NCI-H524 treated with DMSO at 0.1 percent for 48 hours (cell line): Measurements from ENCODE around the gene ABCC11.

Experiments
- DNase-seq: peaks from one replicate; lab custom pipeline; 2025; lab: John Stamatoyannopoulos, UW

Gene ABCC11

DNA sequence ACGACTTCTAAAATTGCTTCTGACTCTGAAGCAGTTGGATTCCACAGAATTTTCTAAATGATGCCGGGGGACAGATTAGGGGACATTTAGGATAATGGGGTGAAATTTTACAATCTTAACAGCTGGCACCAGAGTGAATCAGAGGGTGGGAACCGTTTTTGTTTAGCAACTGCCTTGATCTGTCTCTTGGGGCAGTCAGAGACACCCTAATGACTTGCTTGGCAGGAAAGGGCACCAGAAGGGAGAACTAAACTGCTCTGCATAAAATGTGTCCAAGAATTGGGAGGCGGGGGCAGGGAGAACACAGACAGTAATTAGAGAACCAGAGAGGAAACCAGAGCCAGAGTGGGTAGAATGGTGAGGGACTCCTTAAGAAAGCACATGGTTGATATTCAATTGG is 85.4 kb downstream of the ABCC11 start:
- no peak for DNase-seq

DNA sequence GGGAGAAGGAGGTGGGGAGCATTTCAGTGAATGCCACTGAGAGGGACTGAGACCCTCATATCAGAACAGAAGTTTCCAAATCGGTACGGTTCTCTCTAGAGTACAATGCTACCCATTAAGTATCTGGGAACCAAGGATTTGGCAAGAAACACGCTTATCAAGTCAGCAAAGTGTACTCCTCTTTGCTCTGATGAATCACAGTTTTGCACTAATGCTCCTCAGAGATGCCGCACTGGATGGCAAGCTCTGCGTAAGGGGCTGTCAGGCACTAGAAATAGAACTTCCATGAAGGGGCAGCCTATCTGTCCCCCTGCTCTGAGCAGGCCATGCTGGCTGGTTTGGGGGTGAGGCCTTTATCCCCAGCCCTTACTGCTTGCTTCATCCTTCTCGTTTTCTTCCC is 86.8 kb downstream of the ABCC11 start:
- DNase-seq, result no peak

DNA sequence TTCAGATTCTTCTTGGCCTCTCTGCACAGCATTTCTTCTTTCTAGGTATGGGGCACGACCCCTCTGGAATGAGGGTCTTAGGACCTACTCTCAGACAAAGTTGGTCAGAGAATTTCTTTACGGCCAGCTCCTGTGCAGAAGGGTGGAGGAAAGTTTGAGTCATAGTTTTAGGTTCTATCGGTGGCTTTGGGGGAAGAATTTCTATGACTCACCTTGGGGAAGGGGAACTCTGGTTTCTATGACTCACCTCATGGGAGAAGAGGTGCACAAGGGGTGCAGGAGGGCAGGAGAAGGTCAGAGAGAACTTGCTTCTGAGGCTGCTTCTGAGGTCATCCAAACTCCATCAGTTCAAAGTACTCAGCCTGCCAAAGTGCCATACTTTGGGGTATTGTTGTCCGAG is 89.0 kb downstream of the ABCC11 start:
- DNase-seq, result no peak

DNA sequence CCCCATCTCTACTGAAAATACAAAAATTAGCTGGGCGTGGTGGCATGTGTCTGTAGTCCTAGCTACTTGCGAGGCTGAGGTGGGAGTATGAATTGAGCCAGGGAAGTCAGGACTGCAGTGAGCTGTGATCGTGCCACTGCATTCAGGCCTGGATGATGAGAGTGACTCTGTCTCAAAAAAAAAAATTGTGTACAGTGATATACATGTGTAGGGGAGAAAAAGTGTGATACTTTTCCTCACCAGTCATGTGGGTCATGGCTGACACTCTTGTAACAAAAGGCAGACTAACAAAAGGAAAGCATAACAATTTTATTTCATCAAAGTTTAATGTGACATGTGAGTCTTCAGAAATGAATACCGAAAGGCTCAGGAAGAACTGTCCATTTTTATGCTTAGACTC is 89.5 kb downstream of the ABCC11 start:
- DNase-seq, result no peak

DNA sequence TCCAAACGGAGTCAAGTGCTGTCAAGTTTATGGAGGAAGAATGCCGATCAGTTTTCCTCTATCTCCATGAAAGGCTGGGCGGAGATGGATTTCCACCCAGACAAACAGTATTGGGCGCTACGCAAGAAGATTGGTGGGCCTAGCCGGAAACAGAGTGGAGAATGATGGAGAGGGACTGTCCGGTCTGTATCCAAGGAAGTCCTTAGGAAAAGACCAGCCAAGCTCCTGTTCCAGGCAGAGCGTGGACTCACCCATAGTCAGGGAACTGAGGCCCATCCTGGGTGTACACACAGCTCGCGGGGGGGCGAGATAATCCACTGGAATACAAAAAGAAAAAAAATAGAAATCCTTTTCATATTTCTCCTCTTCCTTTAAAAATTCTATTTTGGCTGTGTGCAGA is 90.0 kb downstream of the ABCC11 start:
- no peak for DNase-seq

DNA sequence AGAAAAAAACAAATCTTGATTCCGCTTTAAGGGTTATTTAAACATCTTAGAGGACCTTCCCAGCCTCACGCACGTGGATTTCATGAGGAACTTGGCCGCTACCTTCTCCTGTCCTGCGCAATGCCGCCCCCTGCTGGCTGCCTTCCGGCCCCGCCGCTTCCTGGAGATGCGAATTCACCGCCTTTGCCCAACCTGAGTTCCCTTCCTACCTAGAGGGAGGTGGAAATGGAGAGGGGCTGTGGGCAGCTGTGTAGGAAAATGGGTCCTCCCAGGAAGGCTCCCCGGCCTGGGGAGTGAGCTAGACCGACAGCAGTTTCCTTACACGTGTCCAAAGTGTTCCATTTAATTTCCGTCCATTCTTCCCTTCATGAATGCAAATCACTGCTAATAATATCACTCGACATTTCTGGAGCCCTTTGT is 90.5 kb downstream of the ABCC11 start:
- peak; percentile 6 for DNase-seq

DNA sequence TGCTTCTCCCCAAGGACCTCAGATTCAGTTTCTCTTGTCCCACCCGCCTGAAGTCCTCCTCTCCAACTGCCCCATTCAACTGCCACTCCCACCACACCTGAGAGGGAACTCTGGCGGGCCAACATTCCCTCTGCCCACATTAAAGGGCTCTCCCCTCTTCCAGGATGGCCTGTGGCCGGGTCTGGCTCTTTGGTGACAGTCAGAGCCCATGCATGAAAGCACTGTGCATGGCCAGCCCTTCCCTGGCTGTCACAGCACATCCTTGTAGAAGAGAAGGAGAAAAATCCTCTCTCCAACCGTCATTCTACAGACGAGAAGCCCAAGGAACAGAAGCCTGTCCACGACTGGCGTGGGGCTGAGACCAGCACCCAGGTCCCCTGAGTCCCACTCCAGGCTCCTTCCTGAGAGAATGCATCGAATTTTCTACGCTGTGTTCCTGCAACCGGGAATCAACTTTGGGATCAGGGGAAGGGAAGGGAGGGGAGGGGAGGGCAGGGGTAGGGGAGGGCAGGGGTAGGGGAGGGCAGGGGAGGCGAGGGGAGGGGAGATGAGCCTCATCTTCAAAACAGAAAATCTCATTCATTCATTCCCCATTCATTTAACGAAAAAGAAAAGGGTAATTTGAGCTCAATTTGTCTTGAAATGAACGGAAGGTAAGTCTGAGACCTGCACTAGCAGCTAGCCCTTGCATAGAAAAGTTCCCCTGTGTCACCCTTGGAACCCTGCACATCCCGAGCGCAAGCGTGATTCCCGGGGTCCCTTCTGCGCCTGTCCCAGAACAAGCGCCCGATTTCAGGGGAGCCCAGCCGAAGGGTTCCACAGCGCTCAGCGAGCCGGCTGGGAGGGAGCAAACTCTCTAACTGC is 91.2 kb downstream of the ABCC11 start, which contains the start of gene ABCC12:
Gene ABCC12, minus strand, starts transcription at position 68 of the 864 bp plus-strand sequence. CDS start 9,569 bp downstream, outside the sequence.
- DNase-seq, result no peak

DNA sequence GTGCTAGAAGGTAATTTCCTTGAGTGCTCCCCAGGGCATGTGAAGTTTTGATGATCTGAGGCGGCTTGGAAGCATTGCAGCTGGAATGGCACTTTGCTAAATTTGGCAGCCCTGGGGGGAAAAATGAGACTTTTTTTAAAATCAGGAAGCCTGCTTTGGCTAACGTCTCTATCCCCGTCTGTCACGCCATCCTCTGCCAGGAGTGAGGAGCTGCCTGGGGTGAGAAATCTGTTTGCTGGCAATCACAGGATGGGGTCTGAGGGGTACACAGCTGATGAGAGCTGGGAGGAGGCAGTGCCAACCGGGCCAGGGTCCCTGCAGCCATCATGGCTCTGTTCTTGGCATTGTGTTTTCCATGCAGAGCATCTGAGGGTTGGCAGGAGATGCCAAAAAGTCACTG is 93.6 kb downstream of the ABCC11 start:
- no peak for DNase-seq

DNA sequence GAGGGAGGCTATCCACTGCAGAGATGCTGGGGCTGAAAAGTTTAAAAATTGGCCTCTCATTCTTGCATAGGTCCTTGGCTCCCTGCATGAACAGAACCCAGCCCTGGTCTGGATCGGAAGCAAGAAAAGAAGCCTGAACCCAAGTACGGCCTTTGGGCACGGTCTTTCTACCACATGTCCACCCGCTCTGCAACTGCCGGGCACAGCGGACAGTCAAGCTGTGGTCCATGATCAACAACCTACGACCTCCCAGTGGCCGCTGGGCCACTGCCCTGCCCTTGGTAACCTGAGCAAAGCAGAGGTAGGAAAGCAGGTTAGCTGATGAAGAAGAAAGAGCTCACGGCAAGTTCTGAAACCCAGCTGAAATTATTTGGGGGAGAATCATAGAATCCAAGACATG is 95.1 kb downstream of the ABCC11 start:
- no peak for DNase-seq

DNA sequence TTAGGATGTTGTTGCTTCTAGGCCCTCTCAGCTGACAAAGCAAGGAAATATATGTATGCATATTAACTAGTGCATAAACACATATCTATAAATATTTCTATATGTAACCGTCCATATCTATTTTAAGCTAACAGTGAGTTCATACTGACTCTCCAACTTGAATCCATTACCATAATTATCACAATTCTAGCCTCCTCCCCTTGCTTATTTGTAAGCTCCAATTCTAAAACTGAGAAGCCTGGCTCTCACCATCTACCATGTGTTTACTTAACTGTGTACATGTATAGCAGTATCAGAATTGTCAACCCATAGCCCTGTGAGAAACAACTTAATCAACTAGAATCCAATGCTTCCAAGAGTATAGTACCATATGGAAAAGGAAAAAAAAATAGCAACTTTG is 96.6 kb downstream of the ABCC11 start:
- no peak for DNase-seq

DNA sequence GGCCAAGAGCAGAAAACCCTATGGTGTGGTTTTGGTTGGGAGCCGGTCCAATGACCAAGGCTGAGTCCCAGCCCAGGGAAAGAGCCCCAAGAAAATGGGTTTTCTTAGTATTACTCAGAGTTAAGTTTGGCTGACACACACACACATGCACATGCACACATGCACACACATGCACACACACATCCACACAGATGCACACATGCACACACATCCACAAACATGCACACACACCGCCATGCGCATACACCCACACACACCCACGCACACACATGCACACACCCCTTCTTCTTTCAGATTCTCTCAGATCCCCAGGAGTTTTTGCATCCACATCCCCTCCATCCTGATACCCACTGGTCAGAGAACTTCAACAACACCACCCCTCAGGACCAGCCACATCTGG is 100.6 kb downstream of the ABCC11 start:
- no peak for DNase-seq

DNA sequence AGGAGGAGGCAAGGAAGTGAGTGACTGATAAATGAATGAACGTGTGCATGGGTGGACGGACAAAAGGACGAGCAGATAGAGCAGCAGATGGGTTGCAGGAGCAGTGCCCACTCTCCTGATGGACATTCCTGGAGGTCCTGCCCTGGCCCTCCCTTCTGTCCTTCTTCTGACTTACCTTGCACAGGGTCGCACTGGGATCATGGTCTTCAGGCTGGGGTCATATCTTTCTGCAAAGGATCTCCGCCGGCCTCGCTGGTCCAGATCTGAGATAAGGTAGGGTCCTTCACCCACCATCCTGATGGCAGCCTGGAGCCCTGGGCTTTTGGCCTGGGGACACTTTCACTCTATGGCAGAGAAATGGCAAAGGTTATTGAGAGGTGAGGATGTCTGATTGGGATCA is 101.2 kb downstream of the ABCC11 start:
- DNase-seq, result no peak

DNA sequence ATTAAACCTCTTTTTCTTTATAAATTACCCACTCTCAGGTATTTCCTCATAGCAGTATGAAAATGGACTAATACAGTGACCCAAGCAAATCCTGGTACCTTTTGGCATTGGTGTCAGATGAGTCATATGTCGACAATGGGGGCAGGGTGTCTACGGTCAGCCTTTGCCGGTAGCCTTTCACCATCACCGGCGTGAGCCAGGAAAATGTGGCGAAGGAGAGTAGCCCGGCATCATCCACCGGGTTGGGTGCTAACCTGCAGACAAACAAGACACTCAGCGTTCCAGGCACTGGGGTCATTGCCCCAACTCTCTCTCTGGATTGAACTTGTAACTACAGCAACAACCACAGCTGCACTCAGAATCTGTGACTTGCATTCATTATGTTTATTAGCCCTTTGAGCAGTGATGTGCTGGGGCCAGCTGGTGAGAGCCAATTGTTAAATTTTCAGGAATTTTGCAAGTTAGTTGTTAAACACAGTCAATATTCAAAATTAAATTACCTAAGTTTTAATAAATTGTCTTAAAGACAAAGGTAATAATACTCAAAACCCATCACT is 103.4 kb downstream of the ABCC11 start:
- DNase-seq, result no peak

DNA sequence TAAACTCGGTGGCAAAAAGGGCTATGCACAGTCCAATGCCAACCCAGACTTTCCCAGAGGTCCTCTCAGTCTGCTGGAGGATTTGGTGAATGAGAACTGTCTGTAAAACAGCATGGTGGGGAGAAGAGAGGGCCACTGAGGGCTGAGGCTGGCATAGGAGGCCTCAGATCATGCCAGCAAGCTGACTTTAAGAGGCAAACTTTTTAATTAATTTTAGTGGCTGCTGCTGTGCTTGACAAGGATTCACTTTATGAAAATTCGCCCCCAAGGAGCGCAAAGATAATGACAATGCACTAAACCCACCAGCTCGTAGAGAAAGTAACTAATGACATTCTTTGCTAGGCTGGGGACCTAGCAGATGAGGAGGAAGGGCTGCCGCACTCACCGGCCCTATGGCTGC is 106.5 kb downstream of the ABCC11 start:
- no peak for DNase-seq

DNA sequence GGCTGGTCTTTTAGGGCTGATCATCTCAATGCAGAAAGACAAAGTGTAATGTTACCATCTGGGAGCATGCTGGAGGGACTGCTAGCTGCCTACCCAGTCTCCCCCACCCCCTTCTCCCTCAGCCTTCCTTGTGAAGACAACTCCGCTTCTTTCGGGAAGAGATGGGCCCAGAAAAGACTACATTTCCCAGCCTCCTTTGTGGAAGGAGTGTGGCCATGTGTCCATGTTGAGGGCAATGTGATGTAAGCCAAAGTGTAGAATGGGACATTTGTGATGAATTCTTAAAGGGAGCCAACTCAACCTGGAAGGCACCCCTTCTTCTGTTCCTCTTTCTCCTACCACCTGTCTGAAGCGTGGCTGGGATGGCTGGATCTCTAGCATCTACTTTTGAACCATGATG is 107.8 kb downstream of the ABCC11 start:
- DNase-seq, result no peak

DNA sequence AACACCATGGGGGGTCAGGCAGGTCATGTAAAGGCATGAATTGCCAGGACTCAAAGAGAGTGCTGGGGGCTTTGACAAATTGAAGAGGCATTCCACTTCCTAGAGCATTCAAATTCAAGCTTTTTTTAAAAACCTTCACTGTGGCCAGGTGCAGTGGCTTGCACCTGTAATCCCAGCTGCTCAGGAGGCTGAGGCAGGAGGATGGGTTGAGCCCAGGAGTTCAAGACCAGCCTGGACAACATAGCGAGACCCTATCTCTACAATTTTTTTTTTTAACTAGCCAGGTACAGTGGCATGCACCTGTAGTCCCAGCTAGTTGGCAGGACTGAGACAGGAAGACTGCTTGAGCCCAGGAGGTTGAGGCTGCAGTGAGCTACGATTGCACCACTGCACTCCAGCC is 108.8 kb downstream of the ABCC11 start:
- DNase-seq, result no peak

DNA sequence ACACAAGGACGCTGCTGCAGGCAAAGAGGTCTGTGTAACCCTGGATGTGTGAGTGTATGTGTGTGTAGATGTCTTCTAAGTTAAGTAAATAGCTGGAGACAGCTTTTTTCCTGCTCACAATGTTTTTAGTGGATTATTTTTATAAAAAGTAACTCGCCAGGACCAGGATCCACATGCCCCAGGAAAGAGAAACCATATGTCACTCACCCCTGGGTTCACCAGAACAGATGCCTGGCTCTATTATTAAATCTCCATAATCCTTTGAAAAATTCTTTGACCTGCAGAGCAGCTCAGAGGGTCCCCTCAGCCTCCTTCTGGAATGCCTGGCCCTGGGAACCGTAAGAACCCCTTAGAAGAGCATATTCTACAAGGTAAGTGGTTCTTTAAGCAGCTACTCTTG is 109.5 kb downstream of the ABCC11 start:
- peak; percentile 71 for DNase-seq

DNA sequence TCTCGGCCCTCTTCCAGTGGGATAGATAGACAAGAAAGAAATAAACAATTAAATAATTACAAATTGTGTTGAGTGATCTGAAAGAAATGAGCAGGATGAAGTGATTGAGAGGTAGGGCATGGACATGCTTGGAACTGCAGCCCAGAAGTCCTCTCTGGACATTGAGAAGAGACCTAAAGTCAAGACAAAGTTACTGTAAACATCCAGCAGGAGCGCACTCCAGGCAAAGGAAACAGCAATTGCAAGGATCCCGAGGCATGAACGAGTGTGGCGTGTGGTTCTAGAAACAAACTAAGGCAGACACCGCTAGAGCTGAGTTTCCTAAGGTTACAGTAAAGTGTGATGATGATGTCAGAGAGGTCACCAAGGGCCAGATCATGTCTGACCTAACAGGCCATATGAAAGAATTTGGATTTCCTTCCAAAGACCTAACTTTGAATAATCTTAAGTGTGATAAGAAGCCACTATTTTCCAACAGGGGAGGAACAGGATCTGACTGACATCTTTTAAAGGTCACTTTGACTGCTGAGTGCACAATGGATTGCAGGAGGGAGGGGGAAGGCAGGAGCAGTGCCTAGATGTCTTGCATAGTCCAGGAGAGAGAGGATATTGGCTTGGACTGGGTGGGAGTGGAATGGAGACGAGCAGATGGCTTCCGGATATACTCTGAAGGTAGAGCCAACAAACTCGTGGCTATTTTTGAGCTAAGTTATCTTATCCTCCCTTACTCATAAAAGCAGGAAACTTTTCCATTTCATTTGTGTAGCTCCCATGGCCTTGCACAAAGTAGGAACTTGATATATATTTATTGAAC is 110.6 kb downstream of the ABCC11 start:
- peak; percentile 7 for DNase-seq

DNA sequence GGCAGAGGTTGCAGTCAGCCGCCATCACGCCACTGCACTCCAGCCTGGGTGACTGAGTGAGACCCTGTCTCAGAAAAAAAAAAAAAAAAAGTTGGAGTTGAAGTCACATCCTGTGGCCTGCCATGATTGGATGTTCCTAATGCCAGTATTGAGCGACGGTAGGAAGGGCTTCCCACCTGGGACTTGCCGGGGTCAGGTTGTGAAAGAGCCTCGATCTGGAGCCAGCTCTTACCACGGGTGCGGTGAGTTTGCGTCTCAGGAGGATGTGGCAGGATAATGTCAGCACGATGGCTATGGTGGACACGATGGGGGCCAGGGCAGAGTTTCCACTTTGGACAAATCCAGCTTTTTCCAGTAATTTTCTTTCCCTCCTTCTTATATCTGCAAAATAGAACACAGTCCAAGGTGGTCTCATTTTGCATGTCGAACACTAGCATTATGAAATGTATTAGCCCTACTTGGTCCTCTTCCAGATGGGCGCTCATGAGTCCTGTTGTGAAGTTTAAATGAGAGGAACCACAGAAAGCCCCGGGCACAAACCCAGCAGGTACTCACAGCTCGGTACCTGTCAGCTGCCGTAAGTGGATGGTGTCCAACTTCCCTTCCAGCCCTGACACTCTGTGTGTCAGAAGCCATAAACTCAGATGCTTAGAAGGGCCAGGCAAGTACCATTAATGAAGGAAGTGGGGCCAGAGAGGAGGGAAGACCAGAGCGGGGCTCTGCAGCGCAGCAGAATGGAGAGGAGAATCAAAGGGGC is 113.7 kb downstream of the ABCC11 start:
- no peak for DNase-seq

DNA sequence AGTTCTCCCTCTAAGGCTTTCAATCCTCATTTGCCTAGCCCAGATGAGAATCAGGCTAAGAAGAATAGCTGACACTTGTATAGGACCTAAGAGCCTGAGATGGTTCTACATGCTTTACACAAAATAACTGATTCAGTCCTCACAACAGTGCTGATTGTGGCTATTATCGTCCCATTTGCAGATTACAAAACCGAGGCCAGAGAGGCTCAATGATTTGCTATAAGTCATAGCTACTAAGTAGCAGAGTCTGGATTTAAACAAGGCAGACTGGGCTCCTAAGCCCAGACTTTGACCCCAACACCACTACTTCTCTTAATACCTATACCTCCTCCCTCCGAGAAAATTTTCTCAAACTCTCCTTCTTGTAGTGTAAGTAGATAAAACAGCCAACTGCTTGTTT is 114.6 kb downstream of the ABCC11 start:
- DNase-seq, result no peak

DNA sequence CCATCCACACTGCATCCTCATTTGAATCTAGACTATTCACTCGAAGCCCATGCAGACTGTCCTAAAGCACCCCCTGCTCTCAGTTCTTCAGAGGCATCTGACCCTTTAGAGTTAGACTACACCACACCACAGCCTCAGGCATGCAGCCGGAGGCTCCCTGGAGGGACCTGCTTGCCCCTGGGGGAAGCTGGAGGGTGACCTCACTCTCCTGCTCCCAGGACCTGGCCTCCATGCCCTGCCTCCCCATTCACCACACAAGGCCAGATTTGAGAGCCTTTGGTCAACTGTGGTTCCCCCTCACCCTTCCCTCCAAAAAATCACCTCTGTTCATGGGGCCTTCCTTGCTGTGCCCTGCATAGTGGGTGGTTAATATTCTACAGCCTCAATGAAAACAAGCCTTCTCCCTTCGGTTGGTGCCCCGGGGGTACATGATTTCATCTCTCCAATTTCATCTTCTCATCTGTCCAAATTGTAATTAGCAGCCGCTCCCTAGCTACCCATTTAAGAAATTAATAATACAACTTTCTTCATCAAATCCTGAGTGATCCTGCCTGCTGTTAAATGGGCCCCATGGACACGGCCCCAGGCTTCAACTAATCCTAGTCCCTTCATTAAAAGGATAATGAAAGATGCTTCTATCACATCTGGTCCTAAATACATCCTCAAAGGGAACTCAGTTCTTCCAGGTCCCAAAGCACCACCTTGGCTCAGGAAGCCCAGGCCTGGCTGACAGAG is 116.0 kb downstream of the ABCC11 start:
- peak; percentile 3 for DNase-seq
